ENCODE data around the gene RBM33.

DNA sequence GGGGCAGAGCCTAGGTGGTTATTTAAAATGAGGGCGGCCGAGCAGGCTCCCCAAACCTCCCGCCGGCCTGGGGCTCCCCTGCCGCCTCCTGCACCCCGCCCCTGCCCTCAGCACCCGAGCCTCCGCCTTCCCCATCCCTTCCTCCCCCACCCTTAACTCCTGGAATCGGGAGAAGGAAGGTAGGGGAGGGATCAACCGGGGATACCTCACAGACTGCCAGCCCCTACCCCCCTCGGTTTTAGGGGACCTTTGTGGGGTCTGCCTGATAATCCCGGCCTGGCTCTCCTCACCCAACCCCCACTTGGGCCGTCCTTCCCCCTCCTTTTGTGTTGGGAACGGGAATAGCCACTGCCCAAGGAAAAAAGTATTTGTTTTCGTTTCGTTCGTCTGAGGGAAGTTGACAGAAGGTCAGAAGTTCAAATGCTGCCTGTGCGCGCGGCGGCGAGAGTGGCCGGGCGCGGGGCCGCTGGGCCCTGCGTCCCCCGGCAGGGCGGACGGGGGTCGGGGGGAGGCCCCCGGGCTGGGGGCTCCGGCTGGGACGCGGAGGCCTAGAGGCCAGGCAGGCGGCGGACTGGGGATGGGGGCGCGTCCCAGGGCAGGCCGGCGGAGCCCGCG lies 165.0 kb downstream of the RBM33 start:
- TF ChIP-seq EZH2 (IDR thresholded peaks at IDR 0.05; ENCODE audit: insufficient read depth, low read length) (no peak), CTCF (IDR thresholded peaks at IDR 0.05; ENCODE audit: insufficient read depth, low read depth, low read length) (no peak)
